Testis (tissue), 2 donors: ENCODE data around the gene ATOH7.

ENCODE experiments used
- POLR2A ChIP-seq: fragments of 450-650 bp; IDR thresholded peaks from one replicate; pipeline ENCODE4 v1.6.1; 2017; ENCODE audit warnings: antibody characterized with exemption, mild to moderate bottlenecking, moderate library complexity
- TF ChIP-seq, protein P1 (sequence below), 3 experiments: fragments of 450-650 bp in 2 of 3; fragments of 200-600 bp in 1 of 3; sonication (generic) in 1 of 3; IDR thresholded peaks; one replicate each; pipeline ENCODE4 v1.5.1; 2016 to 2019; ENCODE audit warnings: antibody characterized with exemption in 3 of 3, mild to moderate bottlenecking in 2 of 3, moderate library complexity in 1 of 3

DNA sequence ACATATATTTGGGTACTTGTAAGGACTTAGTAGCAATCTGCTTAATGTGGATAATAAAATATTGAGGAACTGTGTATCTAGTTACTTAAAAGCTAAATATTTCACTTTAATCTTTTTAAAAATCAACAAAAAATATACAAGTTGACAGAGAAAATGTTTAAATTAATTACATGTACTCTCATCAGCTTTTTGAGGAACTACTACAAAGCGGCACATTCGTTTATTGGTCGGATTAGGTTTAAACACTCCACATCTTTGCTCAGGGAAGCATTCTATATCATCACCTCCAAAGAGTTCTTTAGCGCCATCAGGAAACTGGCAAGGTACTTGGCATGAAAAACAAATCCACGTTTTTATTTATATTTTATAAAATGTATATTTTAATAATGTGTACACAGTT, 1.6 kb downstream of the ATOH7 start:
- TF ChIP-seq, protein P1, sequence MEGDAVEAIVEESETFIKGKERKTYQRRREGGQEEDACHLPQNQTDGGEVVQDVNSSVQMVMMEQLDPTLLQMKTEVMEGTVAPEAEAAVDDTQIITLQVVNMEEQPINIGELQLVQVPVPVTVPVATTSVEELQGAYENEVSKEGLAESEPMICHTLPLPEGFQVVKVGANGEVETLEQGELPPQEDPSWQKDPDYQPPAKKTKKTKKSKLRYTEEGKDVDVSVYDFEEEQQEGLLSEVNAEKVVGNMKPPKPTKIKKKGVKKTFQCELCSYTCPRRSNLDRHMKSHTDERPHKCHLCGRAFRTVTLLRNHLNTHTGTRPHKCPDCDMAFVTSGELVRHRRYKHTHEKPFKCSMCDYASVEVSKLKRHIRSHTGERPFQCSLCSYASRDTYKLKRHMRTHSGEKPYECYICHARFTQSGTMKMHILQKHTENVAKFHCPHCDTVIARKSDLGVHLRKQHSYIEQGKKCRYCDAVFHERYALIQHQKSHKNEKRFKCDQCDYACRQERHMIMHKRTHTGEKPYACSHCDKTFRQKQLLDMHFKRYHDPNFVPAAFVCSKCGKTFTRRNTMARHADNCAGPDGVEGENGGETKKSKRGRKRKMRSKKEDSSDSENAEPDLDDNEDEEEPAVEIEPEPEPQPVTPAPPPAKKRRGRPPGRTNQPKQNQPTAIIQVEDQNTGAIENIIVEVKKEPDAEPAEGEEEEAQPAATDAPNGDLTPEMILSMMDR (IDR thresholded peaks at IDR 0.05), result no peak
- TF ChIP-seq POLR2A, result no peak
